KOPT-K1 (cell line): Measurements from ENCODE around the gene SIGMAR1.
"Not testable (repeated sequence)": the region's sequence is repeated elsewhere in the genome, so short reads cannot be mapped to it uniquely, and the experiment has no call there.

Source experiments
- H3K27ac ChIP-seq: fragments of 200-600 bp; sonication (generic); 2 replicates; pipeline ENCODE4 v1.5.1; 2016; ENCODE audit warnings: antibody characterized with exemption, mild to moderate bottlenecking, low read depth, low read length; ENCODE audit not compliant: poor library complexity, severe bottlenecking
- H3K36me3 ChIP-seq: fragments of 200-600 bp; sonication (generic); 2 replicates; pipeline ENCODE4 v1.5.1; 2017; ENCODE audit warnings: antibody characterized with exemption, mild to moderate bottlenecking, low read length, moderate library complexity; ENCODE audit not compliant: insufficient read depth
- H3K9me3 ChIP-seq: fragments of 200-600 bp; sonication (generic); 2 replicates; pipeline ENCODE4 v1.5.1; 2017; ENCODE audit warnings: antibody characterized with exemption, low read length, mild to moderate bottlenecking; ENCODE audit not compliant: insufficient read depth, poor library complexity, severe bottlenecking

Gene SIGMAR1

DNA sequence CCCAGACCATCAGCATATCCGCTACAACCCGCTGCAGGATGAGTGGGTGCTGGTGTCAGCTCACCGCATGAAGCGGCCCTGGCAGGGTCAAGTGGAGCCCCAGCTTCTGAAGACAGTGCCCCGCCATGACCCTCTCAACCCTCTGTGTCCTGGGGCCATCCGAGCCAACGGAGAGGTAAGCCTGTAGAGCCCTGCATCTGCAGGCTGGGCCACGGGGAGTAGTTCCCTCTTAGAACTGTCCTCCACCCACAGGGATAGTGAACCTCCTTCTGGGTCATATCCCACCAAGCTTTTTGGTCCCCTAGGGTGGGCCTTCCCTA is 9.5 kb upstream of the SIGMAR1 start:
- peaks cover 33% of the 10 kb centered on the region for H3K36me3 ChIP-seq
- peak overlapping the region; percentile 79 for H3K27ac ChIP-seq
- H3K9me3 ChIP-seq = no peaks in the 10 kb centered on the region

DNA sequence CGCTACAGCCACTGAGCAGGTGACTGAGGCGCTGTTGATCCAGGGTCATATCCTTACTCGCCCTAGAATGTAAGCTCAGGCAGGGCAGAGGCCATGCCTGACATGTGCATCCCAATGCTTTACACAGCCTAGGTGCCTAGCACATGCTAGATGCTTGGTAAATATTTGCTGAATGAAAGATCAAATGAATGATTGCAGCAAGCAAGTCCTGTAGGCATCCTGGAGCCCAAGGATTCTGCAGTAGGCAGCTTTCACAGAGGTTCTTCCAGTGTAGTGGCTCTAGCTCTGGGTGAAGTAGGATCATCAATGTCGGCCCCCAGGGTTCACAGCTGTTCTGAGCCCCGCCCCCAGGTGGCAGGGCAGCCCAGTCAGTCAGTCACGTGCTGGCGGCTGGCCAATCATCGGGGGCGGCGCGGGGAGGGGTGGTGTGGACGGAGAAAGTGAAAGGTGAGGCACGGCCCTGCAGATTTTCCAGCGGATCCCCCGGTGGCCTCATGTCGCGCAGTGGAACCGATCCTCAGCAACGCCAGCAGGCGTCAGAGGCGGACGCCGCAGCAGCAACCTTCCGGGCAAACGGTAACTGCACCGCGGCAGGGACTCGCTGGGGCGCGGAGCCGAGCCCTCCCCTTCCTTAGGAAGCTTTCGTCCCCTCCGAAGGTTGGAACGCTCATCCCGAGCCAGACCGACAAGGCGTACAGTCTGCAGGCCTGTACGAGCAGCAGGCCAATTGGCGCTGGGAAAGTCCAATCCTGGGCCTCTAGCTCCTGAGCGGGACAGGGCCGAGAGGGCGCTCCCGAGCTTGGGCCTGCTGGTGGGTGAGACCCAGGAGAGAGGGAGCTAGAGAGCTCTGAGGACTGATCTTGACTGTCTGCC is 8.9 kb upstream of the SIGMAR1 start, which contains the start of gene GALT:
TSS of gene GALT (plus strand) at position 465 of the 873 bp plus-strand sequence. CDS start at position 495, 30 bp downstream.
- peaks cover 31% of the 10 kb centered on the region for H3K36me3 ChIP-seq

DNA sequence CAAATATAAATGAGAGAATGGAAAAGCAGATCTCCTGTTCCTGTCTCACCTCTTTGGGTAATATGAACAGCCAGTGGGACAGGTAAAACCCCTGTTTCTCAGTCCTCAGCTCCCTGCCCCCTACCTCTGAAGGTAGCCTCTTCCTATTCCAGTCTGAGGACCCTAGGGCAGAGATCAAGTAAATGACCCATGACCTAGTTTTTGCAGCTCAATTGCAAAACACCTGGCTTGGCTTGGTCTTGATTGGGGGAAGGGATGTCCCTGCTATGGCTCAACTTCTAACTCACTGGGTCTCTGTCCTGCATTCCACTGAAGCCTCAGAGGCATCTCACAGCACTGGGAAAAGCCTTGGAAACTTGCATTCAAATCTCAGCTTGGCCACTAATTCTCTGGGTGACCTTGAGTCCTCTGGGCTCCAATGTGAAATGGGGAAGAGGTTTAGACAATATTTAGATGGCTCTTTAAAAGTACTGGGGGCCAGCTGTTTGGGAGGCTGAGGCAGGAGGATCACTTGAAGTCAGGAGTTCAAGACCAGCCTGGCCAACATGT is 7.3 kb upstream of the SIGMAR1 start:
- Histone ChIP-seq H3K36me3 (peaks cover 19% of the 10 kb centered on the region), H3K27ac (no peak overlapping the region), H3K9me3 (no peaks in the 10 kb centered on the region)

More for the DNA sequence above, 8.9 kb upstream of the SIGMAR1 start, which contains the start of gene GALT:
- no peaks in the 10 kb centered on the region for H3K9me3 ChIP-seq
- H3K27ac ChIP-seq = peak within 1 kb of the TSS; percentile 79

DNA sequence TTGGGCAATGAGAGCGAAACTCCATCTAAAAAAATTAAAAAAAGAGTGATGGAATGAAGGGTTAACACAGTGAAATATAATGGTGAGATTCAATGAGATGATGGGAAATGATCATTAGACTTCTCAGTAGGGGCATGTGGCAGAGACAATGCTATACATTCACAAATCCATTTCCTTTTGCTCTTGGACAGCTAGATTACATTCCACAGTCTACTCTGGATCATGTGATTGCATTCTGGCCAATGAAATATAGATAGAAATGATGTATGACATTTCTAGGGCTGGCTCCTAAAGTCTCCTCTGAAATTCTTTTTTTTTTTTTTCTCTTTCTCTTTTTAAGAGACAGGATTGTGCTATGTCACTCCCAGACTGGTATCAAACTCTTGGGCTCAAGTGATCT is 5.1 kb upstream of the SIGMAR1 start:
- no peak overlapping the region for H3K27ac ChIP-seq
- no peaks in the 10 kb centered on the region for H3K9me3 ChIP-seq
- no peaks in the 10 kb centered on the region for H3K36me3 ChIP-seq

DNA sequence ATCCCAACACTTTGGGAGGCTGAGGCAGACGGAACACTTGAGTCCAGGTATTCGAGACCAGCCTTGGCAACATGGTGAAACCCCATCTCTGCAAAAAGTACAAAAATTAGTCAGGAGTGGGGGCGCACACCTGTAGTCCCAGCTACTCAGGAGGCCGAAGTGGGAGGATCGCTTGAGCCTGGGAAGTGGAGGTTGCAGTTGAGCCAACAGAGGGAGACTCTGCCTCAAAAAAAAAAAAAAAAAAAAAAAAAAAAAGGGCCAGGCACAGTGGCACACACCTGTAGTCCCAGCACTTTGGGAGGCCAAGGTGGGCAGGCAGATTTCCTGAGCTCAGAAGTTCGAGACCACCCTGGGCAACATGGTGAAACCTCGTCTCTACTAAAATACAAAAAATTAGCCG is 1.7 kb upstream of the SIGMAR1 start:
- H3K27ac ChIP-seq, H3K9me3 ChIP-seq: not testable (repeated sequence)
- peaks cover 18% of the 10 kb centered on the region for H3K36me3 ChIP-seq

DNA sequence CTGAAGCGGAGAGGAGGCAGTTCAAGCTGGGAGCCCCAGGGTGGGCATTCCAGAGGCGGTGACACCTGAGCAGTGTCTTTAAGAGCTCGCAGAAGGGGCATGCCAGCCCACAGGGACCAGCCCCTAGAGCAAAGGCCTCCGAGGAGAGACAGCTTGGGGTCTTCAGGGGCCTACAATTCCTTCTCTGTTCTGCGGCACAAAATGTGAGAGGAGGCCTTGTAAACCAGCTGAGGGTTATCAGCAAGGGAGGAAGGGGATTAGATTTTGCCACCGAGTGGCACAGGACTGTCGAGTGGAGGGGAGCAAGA is 505 bp upstream of the SIGMAR1 start:
- H3K36me3 ChIP-seq = peaks cover 19% of the 10 kb centered on the region
- H3K9me3 ChIP-seq = no peaks in the 10 kb centered on the region
- H3K27ac ChIP-seq = peak overlapping the region; percentile 84

DNA sequence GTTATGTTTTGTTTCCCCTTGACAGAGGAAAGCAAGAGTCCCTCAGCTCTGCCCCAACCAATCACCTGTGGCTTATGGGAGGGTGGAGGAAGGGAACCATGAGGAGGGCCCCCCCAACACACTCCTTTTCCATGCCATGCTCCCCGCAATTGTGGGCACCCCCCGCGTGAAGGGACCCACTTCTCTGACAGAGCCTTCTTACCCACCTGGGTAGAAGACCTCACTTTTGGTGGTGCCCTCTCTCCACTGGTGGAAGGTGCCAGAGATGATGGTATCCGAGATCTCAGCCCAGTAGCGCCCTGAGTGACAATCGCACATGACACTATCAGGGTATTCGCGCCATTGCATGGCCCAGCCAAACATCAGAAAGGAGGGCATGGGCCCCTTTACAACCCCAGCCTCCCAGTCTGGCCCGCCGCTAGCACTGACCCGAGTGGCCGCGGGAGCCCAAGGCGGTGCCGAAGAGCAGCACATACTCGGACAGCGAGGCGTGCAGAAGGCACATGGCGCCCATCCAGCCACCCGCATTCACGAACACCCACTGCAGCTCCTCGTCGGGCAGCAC is 714 bp downstream of the SIGMAR1 start:
- no peaks in the 10 kb centered on the region for H3K9me3 ChIP-seq
- peak overlapping the region; percentile 84 for H3K27ac ChIP-seq
- H3K36me3 ChIP-seq = peaks cover 19% of the 10 kb centered on the region

DNA sequence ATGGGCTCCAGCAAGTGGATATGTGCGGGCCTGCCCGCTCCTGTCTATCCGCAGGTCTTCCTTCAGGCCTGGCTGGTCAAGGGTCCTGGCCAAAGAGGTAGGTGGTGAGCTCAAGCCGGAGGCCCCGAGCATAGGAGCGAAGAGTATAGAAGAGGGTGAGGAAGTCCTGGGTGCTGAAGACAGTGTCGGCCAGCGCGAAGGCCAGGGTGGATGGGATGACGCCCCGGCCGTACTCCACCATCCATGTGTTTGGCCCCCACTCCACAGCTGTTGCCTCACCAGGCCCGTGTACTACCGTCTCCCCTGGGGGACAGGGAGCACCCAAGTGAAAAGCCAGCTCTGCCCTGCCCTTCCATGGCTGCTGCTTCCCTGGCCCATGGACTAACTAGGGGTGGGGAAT is 2.0 kb downstream of the SIGMAR1 start:
- H3K27ac ChIP-seq = no peak overlapping the region
- peaks cover 19% of the 10 kb centered on the region for H3K36me3 ChIP-seq
- H3K9me3 ChIP-seq = no peaks in the 10 kb centered on the region

DNA sequence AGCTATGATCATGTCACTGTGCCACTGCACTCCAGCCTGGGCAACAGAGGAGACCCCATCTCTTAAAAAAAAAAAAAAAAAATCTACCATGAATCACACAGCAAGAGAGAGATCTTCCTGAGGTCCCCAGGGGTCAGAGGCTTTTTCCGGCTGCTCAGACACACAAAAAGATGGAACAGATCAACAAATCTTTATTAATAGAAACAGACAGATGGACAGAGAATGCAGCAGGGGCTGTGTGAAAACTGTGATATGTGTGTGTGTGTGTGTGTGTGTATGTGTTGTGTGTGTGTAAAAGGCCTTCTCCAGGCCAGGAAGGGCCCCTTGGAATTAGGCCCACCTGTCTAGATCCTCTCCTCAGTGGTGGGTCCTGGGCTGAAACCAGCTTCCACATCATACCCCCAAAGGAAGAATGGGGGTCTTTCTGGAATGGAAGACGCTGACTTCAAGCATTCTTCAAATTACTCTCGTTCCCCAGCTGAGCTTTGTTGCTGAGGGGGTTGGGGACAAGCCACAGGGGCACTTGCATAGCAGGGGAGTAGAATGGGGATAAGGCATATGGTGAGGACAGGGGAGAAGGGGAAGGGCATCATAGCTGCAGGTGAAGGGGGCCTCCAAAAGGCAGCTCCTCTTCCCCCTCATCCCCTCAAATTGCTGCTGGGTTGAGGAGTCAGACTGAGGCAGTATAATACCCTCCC is 2.9 kb downstream of the SIGMAR1 start:
- Histone ChIP-seq H3K36me3 (peaks cover 19% of the 10 kb centered on the region), H3K27ac (no peak overlapping the region), H3K9me3 (no peaks in the 10 kb centered on the region)

DNA sequence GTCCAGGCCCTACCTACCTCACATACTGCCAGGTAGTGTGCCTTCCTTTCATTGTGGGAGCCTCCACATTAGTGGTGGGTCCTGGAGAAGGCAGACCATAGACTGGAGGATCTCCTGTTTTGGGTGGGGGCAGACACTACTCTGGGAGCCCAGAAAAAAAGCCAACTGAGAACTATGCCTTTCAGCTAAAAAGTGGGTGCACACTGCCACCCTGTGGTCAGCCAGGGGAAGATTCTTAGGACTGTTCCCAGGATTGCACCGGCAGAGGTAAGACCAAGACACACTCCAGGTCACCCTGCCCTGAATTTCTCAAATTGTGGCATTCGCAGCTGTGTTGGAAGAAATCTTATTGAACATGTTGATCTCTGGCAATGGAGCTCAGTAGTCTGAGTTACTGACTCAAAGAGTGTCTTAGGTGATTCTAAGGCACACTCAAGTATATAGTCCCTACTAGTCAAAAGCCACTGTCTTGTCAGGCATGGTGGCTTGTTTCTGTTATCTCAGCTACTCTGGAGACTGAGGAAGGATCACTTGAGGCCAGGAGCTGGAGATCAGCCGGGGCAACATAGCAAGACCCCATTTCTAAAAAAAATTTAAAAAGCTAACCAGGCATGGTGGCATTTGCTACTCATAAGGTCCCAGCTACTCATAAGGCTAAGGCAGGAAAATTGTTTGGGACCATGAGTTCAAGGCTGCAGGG is 3.6 kb downstream of the SIGMAR1 start:
- H3K9me3 ChIP-seq = no peaks in the 10 kb centered on the region
- no peak overlapping the region for H3K27ac ChIP-seq
- H3K36me3 ChIP-seq = peaks cover 19% of the 10 kb centered on the region

DNA sequence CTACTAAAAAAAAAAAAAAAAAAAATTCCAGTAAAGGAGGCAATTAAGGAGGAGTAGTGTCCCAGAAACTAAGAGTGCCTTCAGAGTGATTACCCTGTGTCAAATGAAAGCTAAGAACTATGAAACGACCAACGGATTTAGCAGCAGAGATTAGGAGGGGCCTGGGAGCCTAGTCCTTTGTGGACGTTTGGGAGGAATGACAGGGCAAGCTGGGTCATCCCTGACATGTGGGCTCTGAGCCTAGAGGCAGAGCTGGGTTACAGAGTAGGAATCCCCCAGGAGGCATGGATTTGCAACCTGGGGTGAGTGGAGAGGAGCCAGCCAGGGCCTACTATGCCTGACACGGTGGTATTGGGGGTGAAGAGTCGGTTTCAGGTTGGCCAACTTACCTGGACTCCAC is 4.4 kb downstream of the SIGMAR1 start:
- Histone ChIP-seq H3K9me3 (no peaks in the 10 kb centered on the region), H3K27ac (no peak overlapping the region), H3K36me3 (peaks cover 19% of the 10 kb centered on the region)

DNA sequence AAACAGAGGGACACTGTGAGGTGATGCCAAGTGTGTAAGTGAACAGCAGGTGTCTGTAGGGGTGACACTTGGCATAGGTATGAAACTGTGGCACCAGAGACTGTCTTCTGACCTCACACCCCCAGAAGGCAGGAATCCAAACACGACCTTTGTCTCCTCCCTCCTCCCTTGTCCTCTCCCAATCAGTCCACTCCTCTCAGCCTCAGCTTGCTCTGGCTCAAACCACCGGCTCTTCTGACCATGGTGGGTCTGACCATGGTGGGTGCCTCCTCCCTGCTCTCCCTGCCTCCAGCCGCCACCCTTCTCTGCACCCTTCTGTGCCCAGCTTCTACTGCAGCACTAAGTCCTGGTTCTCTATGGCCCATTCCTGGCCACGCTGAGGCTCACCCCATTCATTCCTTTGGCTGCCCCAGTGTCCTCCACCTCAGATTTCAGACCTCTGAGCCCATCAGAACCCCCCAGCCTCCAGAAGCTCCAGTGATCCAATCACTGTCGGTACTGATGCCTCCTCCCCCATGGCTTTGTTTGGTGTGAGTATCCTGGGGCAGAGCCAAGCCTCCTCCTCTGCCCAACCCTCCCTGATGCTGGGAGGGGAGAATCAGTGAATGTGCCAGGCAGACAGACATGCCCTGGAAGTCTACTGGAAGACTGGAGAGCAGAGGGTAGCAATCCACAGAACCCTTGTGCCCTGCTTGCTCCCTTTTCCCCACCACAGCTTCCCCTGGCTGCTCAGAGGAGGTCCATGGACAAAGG is 7.0 kb downstream of the SIGMAR1 start:
- Histone ChIP-seq H3K27ac (no peak overlapping the region), H3K9me3 (no peaks in the 10 kb centered on the region), H3K36me3 (peaks cover 14% of the 10 kb centered on the region)

DNA sequence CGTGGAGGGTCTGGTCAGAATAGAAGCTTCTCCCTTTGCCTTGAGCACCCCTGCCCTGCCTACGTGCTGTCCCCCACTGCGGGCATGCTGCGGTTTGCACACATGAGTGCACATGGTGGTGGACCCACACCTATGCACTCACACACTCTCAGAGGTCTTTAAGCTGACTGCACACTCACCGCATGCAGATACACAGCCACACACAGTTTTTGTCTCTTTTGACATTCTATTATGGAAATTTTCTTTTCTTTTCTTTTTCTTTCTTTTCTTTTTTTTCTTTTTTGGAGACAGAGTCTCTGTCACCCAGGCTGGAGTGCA is 8.1 kb downstream of the SIGMAR1 start:
- peaks cover 2% of the 10 kb centered on the region; the same call in 1 of the 2 replicates for H3K36me3 ChIP-seq
- H3K9me3 ChIP-seq = no peaks in the 10 kb centered on the region
- no peak overlapping the region for H3K27ac ChIP-seq

DNA sequence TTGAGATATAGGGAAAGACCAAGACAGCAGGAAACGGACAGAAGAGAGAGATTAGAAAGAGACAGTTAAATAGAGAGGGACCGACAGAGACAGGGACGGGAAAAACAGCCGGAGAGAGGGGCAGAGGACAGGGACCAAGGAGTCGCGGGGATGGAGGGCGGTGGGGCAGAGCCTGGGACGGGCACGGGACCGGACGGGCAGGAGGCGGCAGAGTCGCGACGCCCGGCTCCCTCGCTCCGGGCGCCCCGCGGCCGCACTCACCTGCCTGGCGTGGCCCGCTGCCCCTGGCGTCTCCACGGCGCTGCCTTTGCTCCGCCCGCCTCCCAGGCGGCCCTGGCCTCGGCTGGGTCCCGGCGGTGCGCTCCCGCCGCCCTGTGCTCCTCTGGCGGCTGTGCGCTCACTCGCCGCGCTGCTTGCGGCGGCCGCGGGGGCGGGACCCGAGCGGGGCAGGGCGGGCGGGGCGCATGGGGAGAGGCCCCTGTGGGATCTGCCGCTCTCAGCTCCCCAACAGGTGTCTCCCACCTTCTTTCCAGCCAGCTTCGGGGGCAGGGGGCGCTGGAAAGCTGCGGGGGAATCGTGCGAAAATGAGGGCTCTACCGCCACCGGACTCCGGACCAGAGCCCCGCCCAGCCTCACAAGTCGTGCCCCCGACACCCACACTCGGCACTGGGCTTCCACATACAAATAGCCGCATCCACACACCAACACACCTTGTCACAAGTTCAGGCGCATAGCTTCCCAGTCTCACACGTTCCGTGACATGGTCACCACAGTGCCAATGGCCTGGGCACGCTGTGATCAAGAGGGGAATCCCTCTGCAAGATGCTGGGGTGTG is 8.7 kb downstream of the SIGMAR1 start, which contains the start of gene ARID3C:
TSS of gene ARID3C (minus strand) at position 411 of the 835 bp plus-strand sequence. CDS start 1,052 bp downstream, outside the sequence.
- no peak within 1 kb of the TSS for H3K27ac ChIP-seq
- no peaks in the 10 kb centered on the region for H3K9me3 ChIP-seq
- no peaks in the 10 kb centered on the region for H3K36me3 ChIP-seq
